ENCODE measurements around the gene ALG14. TPM values are rescaled to one million over a fixed set of nuclear protein-coding genes. Genes with fewer than 3 reads are reported as not detected.

Gene ALG14
- total and polyA plus RNA-seq, 10 of the 15 experiments (the other 5 are each of a cell fraction or from before 2014, with no cell fraction given): 2.6 to 19.2 (median 7.5) TPM

- Histone ChIP-seq H3K27ac (ENCODE audit: control insufficient read depth, insufficient read depth) (peak overlapping the region; percentile 94), H2AFZ (ENCODE audit: control insufficient read depth, low read depth, low read length) (peak overlapping the region; percentile 100), H3K9ac (ENCODE audit: control insufficient read depth, insufficient read depth, low read length) (peak overlapping the region; percentile 83), H3K27me3 (replicated peaks in 1 of 2; ENCODE audit: control insufficient read depth in 2 of 2, insufficient read depth in 2 of 2, low read length in 1 of 2) (no peaks in the 10 kb centered on the region), H3K9me3 (replicated peaks; ENCODE audit: control insufficient read depth, insufficient read depth, low read length) (no peaks in the 10 kb centered on the region), H3K4me1 (ENCODE audit: control insufficient read depth, insufficient read depth, low read length) (no peaks in the 10 kb centered on the region), H3K4me3 (peak overlapping the region; percentile 76), H3K4me2 (ENCODE audit: control insufficient read depth, insufficient read depth) (peak overlapping the region; percentile 82), H3K36me3 (ENCODE audit: control insufficient read depth in 2 of 2, insufficient read depth in 2 of 2, low read length in 1 of 2) (no peaks in the 10 kb centered on the region), H4K20me1 (ENCODE audit: control insufficient read depth, insufficient read depth) (no peaks in the 10 kb centered on the region), H3K79me2 (ENCODE audit: control insufficient read depth, insufficient read depth, low read length) (no peaks in the 10 kb centered on the region)
- ATAC-seq (peak; percentile 6; the same call in 1 of the 3 replicates), FAIRE-seq (no peak), DNase-seq (ENCODE audit: low read depth, low spot score) (no peak)
- in situ Hi-C loops (cut with MboI) (no loop called here), intact Hi-C loops (cut with micrococcal nuclease; ENCODE audit: unreplicated experiment) (no loop called here)
- CTCF ChIA-PET: interaction anchor here (1.5 to 4.3 kb wide), 3 partner anchors 12 to 162 kb away, joined by 5 to 44 read pairs (median 5); partner anchors contain the start of gene RWDD3
- SMC1A ChIA-PET (ENCODE audit: uncharacterized antibody, unreplicated experiment): interaction anchor here (1.1 kb wide), 1 partner anchor 13 kb away, joined by 6 read pairs; no protein-coding TSS in a partner anchor
- TF ChIP-seq NFIC (IDR thresholded peaks at IDR 0.05; ENCODE audit: low read depth, low read length) (0 out of 2 replicates have a peak, but pooled peaks have one; percentile 25), NBN (IDR thresholded peaks at IDR 0.05) (no peak)
- RAD21 ChIA-PET (ENCODE audit: unreplicated experiment): interaction anchor here (1.2 kb wide), 1 partner anchor 16 kb away, joined by 3 read pairs; no protein-coding TSS in a partner anchor
- BruUV-seq (replicated peaks): TSS peak; percentile 82
- POLR2A ChIA-PET: interaction anchor here (0.6 to 1.0 kb wide), 2 partner anchors 110 to 205 kb away, joined by 3 to 4 read pairs; no protein-coding TSS in a partner anchor
- 19% methylated on average over 7 of the region's 7 CpGs for WGBS (ENCODE audit: insufficient coverage, insufficient replicate concordance, low lambda C conversion rate, missing lambda C conversion rate)
Observed at GRCh38 chr1:95072117-95072516, 634 bp downstream of the ALG14 start.

- intact Hi-C loops (cut with micrococcal nuclease; ENCODE audit: unreplicated experiment) (no loop called here), in situ Hi-C loops (cut with MboI) (no loop called here)
- Histone ChIP-seq H3K27ac (ENCODE audit: control insufficient read depth, insufficient read depth) (no peak overlapping the region), H3K4me3 (peak overlapping the region; percentile 76; the same call in 1 of the 2 replicates), H3K4me1 (ENCODE audit: control insufficient read depth, insufficient read depth, low read length) (no peaks in the 10 kb centered on the region), H3K4me2 (ENCODE audit: control insufficient read depth, insufficient read depth) (peak overlapping the region; percentile 82), H3K9ac (ENCODE audit: control insufficient read depth, insufficient read depth, low read length) (no peak overlapping the region), H2AFZ (ENCODE audit: control insufficient read depth, low read depth, low read length) (peak overlapping the region; percentile 100), H3K9me3 (replicated peaks; ENCODE audit: control insufficient read depth, insufficient read depth, low read length) (no peaks in the 10 kb centered on the region), H3K36me3 (ENCODE audit: control insufficient read depth in 2 of 2, insufficient read depth in 2 of 2, low read length in 1 of 2) (no peaks in the 10 kb centered on the region), H3K27me3 (replicated peaks in 1 of 2; ENCODE audit: control insufficient read depth in 2 of 2, insufficient read depth in 2 of 2, low read length in 1 of 2) (no peaks in the 10 kb centered on the region), H4K20me1 (ENCODE audit: control insufficient read depth, insufficient read depth) (no peaks in the 10 kb centered on the region), H3K79me2 (ENCODE audit: control insufficient read depth, insufficient read depth, low read length) (no peaks in the 10 kb centered on the region)
- ATAC-seq: no peak
- FAIRE-seq: no peak
- RAD21 ChIA-PET (ENCODE audit: unreplicated experiment): no interaction called here
- POLR2A ChIA-PET: interaction anchor here (0.6 to 1.0 kb wide), 2 partner anchors 110 to 205 kb away, joined by 3 to 4 read pairs; no protein-coding TSS in a partner anchor
- SMC1A ChIA-PET (ENCODE audit: uncharacterized antibody, unreplicated experiment): interaction anchor here (1.2 kb wide), 1 partner anchor 12 kb away, joined by 3 read pairs; no protein-coding TSS in a partner anchor
- CTCF ChIA-PET: interaction anchor here (1.5 to 4.3 kb wide), 3 partner anchors 13 to 163 kb away, joined by 5 to 44 read pairs (median 5); partner anchors contain the start of gene RWDD3
- 53% methylated on average over 2 of the region's 2 CpGs for WGBS (ENCODE audit: insufficient coverage, insufficient replicate concordance, low lambda C conversion rate, missing lambda C conversion rate)
- no TSS peak for BruUV-seq (replicated peaks)
- no peak for DNase-seq (ENCODE audit: low read depth, low spot score)
- TF ChIP-seq ZNF24 (IDR thresholded peaks at IDR 0.05) (peak; percentile 84), RCOR1 (conservative IDR thresholded peaks at IDR 0.05; ENCODE audit: low read depth, low read length) (no peak), REST (IDR thresholded peaks at IDR 0.05; ENCODE audit: low read depth, low read length) (no peak), BHLHE40 (IDR thresholded peaks at IDR 0.05; ENCODE audit: borderline replicate concordance in 1 of 2, low read depth in 2 of 2, low read length in 1 of 2) (no peak), NFYB (IDR thresholded peaks at IDR 0.05; ENCODE audit: insufficient read depth, low read depth, low read length) (no peak), SMAD5 (IDR thresholded peaks at IDR 0.05; ENCODE audit: low read depth) (no peak)
- TF ChIP-seq, protein P1, sequence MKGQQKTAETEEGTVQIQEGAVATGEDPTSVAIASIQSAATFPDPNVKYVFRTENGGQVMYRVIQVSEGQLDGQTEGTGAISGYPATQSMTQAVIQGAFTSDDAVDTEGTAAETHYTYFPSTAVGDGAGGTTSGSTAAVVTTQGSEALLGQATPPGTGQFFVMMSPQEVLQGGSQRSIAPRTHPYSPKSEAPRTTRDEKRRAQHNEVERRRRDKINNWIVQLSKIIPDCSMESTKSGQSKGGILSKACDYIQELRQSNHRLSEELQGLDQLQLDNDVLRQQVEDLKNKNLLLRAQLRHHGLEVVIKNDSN (IDR thresholded peaks at IDR 0.05; ENCODE audit: borderline replicate concordance, extremely low read length, insufficient read depth, low read depth, low read length): no peak
Observed at GRCh38 chr1:95071539-95071938, 1.2 kb downstream of the ALG14 start.
